Dedifferentiated amniotic fluid mesenchymal stem cell (primary cell): ENCODE data around the gene ZNF536.

Experiments used
- DNase-seq: peaks from one replicate; pipeline ENCODE4 v3.0.0-alpha.2; 2016; ENCODE audit errors: extremely low spot score

ZNF536 gene

GRCh38 chr19:30363073-30363472 lies 9.1 kb upstream of the ZNF536 start:
- DNase-seq: no peak

DNA sequence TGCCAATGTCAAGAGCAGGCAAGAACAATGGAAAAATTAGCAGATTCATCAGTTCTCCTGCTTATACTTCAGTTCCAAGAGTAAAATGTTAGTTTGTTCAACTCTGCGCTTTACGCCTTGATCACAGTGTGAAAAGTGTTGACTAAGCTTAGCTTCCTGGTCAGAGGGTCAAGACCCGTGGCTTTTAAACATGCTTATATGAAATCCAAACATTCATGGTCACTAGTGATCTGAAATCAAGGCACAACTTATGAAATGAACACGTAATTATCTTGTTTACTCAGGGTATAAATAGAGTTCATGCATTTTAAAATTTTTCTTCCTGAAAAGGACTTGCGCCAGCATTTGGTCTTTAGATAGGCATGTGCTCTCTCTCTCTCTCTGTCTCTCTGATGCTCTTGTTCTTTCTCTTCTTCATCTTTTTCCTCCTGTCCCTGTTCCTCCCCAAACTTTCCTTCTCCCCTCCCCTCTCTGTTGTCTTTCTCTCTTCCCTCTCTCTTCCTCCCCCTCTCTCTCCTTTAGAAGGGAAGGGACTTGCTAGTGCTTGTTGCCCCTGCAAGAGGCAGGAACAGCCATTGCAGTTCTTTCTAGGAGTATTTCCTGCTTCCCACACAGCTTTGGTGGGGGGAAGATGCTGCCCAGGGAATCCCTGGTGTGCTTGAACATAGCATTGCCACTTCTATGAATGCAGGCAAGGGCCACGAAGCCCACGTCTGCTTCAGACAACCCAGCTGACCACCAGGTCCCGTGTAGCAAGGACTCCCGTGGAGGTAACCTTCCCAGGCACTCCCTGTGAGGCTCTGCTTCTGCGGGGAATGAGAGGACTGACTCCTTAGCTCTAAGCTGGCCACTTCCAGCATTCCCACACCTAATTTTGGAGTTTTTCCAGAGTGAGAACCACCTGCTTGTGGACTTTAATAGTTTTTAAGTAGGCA lies 7.1 kb upstream of the ZNF536 start:
- DNase-seq: no peak

- DNase-seq: no peak
These were observed 5.9 kb upstream of the ZNF536 start for GRCh38 chr19:30366282-30366681.

DNA sequence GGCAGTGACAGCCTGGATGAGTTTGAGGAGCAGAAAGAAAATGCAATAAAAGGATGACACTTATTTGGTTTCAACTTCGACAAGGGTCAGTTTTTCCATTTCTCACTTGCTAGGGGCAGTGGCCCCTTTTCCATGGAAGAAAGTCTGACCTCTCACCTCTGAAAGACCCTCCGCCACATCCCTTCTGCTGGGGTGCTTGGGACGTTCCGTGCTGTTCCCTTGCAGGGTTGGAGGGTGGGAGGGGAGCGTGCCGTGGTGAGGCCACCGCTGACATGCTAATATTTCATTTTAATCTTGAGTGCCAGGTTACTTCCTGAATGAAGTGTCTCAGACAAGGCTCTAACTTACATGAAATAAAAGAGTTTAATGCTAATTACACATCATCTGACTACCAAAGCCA lies 5.2 kb upstream of the ZNF536 start:
- DNase-seq: no peak

DNA sequence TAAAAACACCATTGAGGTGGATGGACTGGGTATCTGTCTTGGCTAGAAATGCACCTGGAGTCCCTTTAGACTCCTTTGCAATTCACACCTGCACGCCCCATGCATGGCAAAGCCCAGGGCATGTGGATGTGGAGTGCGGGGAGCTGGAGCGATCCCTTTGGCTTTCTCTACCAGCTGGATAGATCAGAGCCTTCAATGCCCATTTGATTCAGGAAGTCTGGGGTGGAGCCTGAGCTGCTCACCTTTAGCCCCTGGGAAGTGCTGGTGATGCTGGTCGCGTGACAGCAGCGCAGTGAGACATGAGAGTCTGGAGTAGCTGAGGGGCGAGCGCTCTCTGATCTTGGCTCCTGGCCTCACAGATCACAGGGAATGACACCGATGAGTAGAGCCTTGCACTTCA lies 4.8 kb upstream of the ZNF536 start:
- DNase-seq: no peak

- DNase-seq: no peak
These were observed 2.4 kb upstream of the ZNF536 start for GRCh38 chr19:30369833-30370232.

GRCh38 chr19:30371161-30371836 lies 885 bp upstream of the ZNF536 start:
- DNase-seq: no peak

GRCh38 chr19:30373593-30373992 lies 1.4 kb downstream of the ZNF536 start:
- DNase-seq: no peak

DNA sequence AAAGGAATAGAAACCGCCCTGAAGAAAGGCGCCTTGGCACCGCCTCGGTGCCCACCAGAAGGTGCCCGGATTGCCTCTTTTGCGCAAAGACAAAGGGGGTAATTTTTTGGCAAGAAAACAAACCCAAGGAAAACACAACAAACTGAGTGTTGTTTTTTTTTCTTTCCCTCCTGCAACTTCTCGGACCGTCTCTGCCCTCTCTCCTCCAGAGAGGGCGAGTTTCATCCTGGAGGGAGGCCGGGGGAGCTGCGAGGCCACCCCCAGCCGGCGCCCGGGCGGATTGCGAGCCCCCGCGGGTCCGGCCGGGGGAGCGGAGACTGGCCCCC lies 2.3 kb downstream of the ZNF536 start:
- no peak for DNase-seq

DNA sequence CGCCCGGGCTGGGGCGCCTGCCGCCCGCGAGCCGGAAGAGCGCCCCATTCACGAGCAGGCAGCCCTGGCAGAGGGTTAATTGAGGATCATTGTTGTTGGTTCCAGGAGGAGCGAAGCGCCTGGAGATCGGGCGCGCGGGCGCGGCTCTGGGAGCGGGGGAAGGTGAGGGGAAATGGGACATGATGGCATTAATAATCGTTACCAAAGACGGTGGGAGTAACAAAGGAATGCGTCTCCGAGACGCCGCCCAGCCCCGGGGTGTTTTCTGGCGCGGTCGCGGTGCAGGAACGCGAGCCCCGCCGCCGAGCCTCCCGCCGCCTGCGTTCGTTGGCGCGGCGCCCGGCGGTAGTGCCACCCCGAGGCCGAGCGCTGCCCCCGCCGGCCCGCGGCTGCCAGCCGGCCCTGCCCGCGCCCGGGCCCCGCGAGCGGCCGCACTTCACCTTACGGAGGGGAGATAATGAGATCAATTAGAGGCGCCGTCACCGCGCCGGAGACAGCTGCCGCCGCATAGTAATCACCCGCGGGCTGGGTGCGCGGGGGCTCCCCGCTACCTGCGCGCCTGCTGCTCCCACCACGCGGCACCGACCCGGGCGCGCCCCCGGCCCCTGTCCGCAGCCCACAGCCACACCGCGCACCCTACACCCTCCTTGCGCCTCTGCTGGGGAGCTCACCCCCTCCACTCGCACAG lies 2.8 kb downstream of the ZNF536 start:
- no peak for DNase-seq

GRCh38 chr19:30375553-30376031 lies 3.4 kb downstream of the ZNF536 start:
- DNase-seq: no peak

GRCh38 chr19:30376272-30376671 lies 4.1 kb downstream of the ZNF536 start:
- no peak for DNase-seq

DNA sequence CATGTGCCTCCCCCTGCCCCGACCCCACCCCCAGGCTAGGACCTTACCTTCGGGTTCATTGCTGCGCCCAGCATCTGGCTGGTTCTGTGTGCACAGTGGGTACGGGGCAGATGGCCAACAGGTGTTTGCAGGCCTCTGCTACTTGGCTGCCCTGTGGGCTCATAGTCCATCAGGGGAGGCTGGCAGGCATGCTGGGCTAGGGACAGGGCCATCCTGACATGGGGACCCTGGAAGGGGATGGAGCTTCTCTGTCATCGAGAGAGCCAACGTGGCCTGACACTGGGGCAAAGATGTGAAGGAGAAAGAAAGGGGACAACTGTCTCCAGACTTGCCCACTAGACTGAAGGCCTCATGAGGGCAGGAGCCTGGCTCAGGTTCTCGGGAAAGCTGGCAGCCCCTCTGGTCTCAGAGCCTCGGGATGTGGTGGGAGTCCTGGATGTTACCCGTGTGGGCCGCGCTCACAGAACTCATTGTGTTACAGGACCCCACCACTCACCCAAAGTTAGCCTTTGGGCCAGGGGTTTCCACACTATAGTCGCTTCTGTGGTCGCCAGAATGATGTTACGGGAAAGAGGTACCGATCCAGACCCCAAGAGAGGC lies 4.7 kb downstream of the ZNF536 start:
- no peak for DNase-seq

GRCh38 chr19:30378701-30379100 lies 6.5 kb downstream of the ZNF536 start:
- no peak for DNase-seq

GRCh38 chr19:30379841-30380610 lies 7.8 kb downstream of the ZNF536 start:
- DNase-seq: no peak

GRCh38 chr19:30381366-30381765 lies 9.2 kb downstream of the ZNF536 start:
- no peak for DNase-seq

DNA sequence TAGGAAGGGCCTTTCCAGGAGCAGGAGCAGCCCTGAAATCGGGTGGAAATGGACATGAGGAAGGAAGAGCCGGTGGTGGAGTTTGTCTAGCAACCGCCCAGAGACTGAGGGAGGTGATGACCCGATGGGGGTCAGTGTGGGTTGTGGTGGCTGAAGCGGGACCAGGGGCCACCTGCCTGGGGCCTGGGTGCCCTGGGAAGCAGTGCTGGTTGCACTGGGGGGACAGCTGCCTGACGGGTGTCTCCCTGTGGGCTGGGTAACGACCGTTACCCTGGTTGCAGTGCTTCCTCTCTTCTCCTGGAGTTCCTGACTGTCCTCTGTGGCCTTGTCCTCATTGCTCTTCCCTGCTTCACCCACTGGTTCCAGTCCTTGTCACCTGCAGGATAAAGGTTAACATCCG lies 13.0 kb downstream of the ZNF536 start:
- DNase-seq: no peak

DNA sequence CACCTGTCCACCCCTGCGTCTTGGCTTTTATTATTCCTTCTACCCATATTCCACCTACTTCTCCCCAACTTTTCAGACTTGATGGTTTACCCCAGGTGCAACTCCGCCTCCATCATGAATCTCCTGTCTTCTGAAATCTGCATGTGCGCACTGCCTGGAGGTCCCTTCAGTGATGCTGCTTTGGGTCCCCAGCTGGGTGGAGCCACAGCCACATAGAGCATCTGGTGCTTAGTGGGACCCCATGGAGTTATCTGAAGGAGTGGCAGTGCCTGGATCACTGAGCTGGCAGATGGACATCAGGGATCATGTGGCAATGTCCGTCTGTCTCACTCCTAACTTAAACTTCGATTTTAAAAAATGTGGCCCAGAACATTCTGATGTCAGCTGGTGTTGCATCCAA lies 13.5 kb downstream of the ZNF536 start:
- DNase-seq: no peak

GRCh38 chr19:30386551-30387143 lies 14.5 kb downstream of the ZNF536 start:
- DNase-seq: no peak

DNA sequence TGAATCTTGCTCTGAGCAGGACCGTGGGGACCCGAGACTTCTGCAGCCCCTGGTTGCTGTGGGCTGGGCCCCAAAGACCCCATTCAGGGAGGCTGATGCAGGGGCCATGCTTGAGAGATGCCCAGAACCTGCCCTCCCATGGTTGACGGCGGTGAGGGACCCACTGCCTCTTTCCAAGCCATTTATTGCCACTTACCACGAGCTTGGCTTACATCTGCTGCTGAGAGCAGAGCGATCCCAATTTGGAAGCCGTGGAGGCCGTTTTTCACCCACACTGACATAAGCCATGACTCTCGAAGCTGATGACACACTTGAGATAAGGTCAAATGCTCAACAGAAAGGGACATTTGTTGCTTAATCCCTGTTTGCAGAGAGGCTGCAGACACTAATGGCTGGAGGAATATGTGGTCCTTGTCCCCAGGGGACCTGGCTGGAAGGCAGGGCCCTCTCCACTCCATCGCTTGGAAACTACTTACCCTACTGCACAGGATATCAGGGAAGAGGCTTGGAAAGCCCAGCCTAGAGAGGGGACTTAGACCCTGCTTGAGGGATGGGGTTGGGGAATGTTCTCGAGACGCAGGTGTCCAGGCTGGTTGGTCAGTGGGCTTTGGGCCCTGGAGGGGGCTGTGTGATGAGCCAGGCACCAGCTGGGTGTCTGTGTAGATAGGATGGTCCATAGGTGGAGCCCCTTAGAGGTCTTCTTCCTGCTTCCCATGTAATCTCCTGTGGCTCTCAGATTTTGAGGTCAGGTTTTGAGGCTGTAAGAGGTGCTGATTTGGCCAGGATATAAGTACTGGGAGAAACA lies 15.3 kb downstream of the ZNF536 start:
- no peak for DNase-seq
